ENCODE data around the gene SCFD2.

SCFD2 gene

GRCh38 chr4:52966781-52967180 is 399.1 kb downstream of the SCFD2 start:
- TF ChIP-seq CTCF (conservative IDR thresholded peaks at IDR 0.05; ENCODE audit: low read depth): no peak
- no peak overlapping the region for H3K27ac ChIP-seq
- ChIA-PET CTCF (no interaction called here), POLR2A (ENCODE audit: low non-redundant PET) (no interaction called here)
- DNase-seq (ENCODE audit: low spot score): no peak

- no peak overlapping the region for H3K27ac ChIP-seq
- CTCF ChIA-PET: no interaction called here
- POLR2A ChIA-PET (ENCODE audit: low non-redundant PET): no interaction called here
- no peak for TF ChIP-seq CTCF (conservative IDR thresholded peaks at IDR 0.05; ENCODE audit: low read depth)
- DNase-seq (ENCODE audit: low spot score): no peak
Observed at GRCh38 chr4:52966172-52966571, 399.7 kb downstream of the SCFD2 start.

GRCh38 chr4:52964561-52965101 is 401.2 kb downstream of the SCFD2 start:
- POLR2A ChIA-PET (ENCODE audit: low non-redundant PET): no interaction called here
- TF ChIP-seq CTCF (conservative IDR thresholded peaks at IDR 0.05; ENCODE audit: low read depth): no peak
- DNase-seq (ENCODE audit: low spot score): no peak
- CTCF ChIA-PET: interaction anchor here (0.6 kb wide), 1 partner anchor 50 kb away, joined by 3 read pairs; no protein-coding TSS in a partner anchor
- H3K27ac ChIP-seq: no peak overlapping the region

GRCh38 chr4:52964011-52964410 is 401.9 kb downstream of the SCFD2 start:
- TF ChIP-seq CTCF (conservative IDR thresholded peaks at IDR 0.05; ENCODE audit: low read depth): no peak
- DNase-seq (ENCODE audit: low spot score): no peak
- no peak overlapping the region for H3K27ac ChIP-seq
- CTCF ChIA-PET: interaction anchor here (0.6 kb wide), 1 partner anchor 49 kb away, joined by 3 read pairs; no protein-coding TSS in a partner anchor
- POLR2A ChIA-PET (ENCODE audit: low non-redundant PET): no interaction called here

- ChIA-PET CTCF (no interaction called here), POLR2A (ENCODE audit: low non-redundant PET) (no interaction called here)
- no peak for TF ChIP-seq CTCF (conservative IDR thresholded peaks at IDR 0.05; ENCODE audit: low read depth)
- DNase-seq (ENCODE audit: low spot score): no peak
- no peak overlapping the region for H3K27ac ChIP-seq
Observed at GRCh38 chr4:52962721-52963120, 403.1 kb downstream of the SCFD2 start.

GRCh38 chr4:52961666-52962412 is 404.0 kb downstream of the SCFD2 start:
- no peak overlapping the region for H3K27ac ChIP-seq
- POLR2A ChIA-PET (ENCODE audit: low non-redundant PET): no interaction called here
- no peak for DNase-seq (ENCODE audit: low spot score)
- CTCF ChIA-PET: interaction anchor here (0.7 kb wide), 1 partner anchor 432 kb away, joined by 3 read pairs; no protein-coding TSS in a partner anchor
- TF ChIP-seq CTCF (conservative IDR thresholded peaks at IDR 0.05; ENCODE audit: low read depth): no peak

All from RWPE1 (cell line).